HG03571 (cell line): ENCODE data around the gene SPTBN4.
A peak's percentile ranks its signal among the peaks of the same experiment; 100 is the strongest.
"Not testable (repeated sequence)": the region's sequence is repeated elsewhere in the genome, so short reads cannot be mapped to it uniquely, and the experiment has no call there.

ENCODE experiments used
- ATAC-seq: cut with Tn5 transposase; IDR thresholded peaks from one replicate; pipeline ENCODE4 v1.9.1; 2021; ENCODE audit not compliant: unreplicated experiment

Gene SPTBN4

GRCh38 chr19:40464059-40465024 lies 2.5 kb upstream of the SPTBN4 start:
- ATAC-seq, result no peak

DNA sequence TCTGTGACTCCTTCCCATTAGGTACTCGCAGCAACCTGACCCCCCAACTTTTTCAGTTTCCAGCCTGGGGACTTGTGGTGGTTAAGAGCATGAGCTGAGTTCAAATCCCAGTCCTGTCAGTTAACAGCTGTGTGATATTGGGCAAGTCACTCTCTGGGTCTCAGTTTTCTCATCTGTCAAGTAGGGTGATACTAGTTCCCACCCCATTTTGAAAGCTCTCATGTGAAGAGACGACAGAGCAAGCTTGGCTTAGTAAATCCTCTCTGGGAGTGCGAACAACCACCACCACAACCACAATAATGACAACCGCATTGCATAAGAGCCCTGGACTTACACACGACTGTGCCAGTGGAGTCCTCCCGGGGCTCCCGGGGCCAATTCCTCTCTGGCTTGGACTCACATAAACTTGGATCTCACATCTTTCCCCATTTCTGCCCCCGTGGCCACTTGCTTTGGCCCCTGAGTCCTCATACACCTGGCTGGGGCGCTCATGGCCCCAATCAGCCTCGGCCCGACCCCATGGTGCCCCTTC lies 1.7 kb upstream of the SPTBN4 start:
- ATAC-seq, result no peak

- ATAC-seq, result peak; percentile 76
Observed at GRCh38 chr19:40465557-40466218, 1.1 kb upstream of the SPTBN4 start, which contains the start of gene BLVRB. Gene BLVRB, minus strand, starts transcription at chr19:40465745. Its CDS starts 57 bp downstream, at chr19:40465688.

DNA sequence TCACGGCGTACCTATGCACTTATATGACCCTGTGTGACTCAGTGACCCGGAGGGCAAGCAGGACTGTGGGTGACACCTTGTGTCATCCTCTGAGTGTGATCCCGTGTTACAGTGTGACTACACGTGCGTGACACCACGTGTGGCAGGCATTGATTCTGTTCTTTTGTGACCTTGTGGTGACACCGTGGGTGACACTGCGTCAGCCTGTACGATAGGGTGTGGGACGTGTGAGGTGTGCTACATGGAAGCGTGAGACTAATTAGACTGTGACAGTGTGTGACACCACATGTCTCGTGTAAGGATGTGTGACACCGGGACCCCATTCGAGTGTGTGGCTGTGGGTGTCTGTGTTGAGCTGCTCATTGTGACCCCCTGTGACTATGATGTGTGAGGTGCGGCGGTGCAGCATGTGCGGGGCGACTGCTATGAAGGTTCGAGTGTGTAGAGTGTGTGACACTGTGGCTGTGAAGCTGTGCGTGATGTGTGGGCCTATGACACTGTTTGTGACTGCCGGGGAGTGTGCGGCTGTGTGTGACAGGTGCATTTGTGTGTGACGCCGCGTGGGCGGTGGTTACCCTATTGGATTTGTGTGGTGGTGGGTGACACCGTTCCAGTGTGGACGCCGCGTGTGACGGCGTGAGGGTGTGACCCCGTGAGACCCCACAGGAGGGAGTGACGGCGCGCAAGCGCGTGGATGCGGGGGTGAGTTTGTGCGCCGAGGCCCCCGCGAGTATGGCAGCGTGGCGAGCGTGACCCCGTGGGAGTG lies 399 bp upstream of the SPTBN4 start:
- no peak for ATAC-seq

DNA sequence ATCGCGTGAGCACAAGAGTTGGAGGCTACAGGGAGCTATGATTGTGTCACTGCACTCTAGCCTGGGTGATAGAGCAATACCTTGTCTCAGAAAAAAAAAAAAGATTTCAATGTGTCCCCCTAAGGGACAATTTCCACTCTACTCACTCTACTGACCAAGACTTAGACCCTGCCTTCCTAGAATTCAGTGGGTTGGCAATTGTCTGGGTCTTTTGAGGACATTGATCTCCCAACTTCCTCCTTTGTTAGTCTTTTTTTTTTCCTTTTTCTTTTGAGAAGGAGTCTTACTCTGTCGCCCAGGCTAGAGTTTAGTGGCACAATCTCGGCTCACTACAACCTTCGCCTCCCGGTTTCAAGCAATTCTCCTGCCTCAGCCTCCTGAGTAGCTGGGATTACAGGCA lies 2.2 kb downstream of the SPTBN4 start:
- ATAC-seq, result no peak

DNA sequence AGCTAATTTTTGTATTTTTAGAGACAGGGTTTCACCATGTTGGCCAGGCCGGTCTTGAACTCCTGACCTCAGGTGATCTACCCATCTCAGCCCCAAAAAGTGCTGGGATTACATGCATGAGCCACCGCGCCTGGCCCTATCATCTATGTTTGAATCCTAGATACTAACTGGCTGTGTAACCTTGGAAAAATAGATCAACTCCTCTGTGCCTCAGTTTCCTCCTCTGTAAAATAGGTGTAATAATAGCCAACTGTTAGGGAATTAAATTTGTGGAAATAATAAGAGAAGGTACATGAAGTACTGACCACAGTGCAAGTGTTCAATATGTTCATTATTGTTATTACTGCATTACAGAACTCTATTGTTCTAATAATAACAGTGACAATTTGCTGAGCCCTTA lies 4.3 kb downstream of the SPTBN4 start:
- ATAC-seq, result no peak

DNA sequence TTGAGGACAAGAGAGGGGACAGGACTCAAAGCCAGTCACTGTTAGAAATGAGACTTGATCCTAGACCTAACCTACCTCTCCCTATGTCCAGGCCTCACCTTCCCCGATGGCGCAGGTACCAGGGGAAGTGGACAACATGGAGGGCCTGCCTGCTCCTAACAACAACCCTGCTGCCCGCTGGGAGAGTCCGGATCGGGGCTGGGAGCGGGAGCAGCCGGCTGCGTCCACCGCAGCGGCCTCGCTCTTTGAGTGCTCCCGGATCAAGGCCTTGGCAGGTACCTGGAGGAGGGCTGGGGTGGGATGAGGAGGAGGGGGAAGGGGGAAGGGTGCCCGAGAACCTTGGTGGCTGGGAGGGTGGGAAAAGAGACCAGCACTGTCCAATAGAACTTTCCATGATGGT lies 5.7 kb downstream of the SPTBN4 start:
- ATAC-seq, result no peak

DNA sequence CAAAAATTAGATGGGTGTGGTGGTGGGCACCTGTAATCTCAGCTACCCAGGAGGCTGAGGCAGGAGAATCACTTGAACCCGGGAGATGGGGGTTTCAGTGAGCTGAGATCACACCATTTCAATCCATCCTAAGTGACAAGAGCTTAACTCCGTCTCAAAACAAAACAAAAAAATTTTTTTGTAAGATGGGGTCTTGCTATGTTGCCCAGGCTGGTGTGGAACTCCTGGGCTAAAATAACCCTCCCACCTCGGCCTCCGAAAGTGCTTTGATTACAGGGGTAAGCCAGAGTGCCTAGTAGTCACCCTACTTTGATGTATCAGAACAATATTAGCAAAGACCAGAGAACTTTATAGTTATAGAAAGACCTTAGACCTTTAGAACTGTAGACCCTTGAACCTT lies 7.9 kb downstream of the SPTBN4 start:
- no peak for ATAC-seq

DNA sequence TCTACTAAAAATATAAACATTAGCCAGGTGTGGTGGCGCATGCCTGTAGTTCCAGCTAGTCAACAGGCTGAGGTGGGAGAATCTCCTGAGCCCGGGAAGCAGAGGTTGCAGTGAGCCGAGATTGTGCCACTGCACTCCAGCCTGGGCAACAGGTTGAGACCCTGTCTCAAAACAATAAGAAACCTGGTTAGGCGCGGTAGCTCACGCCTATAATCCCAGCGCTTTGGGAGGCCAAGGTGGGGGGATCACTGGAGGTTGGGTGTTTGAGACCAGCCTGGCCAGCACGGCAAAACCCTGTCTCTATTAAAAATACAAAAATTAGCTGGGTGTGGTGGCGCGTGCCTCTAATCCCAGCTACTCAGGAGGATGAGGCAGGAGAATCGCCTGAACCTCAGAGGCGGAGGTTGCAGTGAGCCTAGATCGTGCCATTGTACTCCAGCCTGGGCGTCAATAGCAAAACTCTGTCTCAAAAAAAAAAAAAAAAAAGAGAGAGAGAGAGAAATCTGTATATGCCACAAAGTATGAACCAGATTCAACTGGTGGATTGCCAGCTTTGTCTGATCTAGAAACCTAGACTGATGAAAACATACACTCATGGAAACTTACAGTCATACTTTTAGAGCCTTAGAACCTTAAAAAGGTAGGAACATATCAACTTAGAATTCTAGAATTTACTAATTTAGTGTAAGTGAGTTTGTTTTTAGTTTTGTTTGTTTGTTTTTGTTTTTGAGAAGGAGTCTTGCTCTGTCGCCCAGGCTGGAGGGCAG lies 9.3 kb downstream of the SPTBN4 start:
- ATAC-seq, result not testable (repeated sequence)

- no peak for ATAC-seq
Observed at GRCh38 chr19:40486017-40486416, 19.2 kb downstream of the SPTBN4 start.

DNA sequence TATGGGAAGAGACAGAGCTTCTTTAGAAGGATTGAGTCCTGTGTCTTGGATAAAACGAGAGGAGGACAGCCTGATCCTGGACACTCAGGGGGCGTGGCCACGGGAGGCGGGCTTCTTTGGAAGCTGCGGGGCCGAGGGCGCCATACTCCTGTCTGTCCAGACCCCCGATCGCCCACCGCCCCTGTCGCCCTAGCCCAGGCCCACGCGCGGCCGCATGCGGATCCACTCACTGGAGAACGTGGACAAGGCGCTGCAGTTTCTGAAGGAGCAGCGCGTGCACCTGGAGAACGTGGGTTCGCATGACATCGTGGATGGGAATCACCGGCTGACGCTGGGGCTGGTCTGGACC lies 23.1 kb downstream of the SPTBN4 start:
- ATAC-seq, result no peak

GRCh38 chr19:40492274-40492673 lies 25.5 kb downstream of the SPTBN4 start:
- no peak for ATAC-seq

DNA sequence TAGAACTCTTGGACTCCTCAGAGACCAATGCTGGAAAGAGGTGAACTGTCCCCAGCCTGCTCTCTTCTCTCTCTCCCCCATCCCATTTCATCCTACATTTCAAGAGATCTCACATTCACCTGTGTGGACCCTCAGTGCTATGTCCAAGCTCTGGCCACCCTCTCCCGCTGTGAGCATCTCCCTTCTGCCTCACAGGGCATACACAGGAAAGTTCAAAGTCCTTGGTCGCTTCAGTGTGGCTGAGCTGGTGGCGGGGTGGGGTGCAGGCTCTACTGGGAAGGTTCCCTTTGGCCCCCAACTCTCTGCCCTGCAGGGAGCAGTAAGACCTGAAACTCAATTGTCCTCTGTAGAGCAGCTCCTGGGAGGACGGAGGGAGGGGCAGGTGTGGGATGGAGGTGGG lies 27.0 kb downstream of the SPTBN4 start:
- no peak for ATAC-seq

DNA sequence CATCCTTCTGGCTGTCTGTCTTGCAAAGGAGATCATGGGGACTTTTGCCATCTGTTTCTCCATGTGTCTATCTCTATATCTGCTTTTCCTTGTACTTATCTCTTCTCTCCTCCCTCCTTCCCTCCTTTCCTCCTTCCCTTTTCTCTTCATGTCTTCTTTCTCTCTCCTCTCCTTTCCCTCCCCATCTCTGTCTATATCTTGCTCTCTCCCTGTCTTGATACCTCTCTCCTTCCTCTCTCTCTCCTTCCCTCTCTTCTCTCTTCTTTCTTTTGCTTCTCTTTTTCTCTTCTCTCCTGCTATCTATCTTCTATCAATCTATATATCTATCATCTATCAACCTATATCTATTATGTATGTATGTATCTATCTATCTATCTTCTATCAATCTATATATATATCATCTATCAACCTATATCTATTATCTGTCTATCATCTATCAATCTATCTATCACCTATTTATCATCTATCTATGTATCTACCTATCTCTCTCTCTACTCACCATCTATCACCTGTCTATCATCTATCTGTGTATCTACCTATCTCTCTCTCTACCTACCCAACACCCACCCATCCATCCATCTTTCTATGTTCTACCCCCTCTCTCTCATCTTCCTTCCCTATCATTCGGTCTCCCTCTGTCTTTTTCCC lies 27.5 kb downstream of the SPTBN4 start:
- ATAC-seq, result no peak

DNA sequence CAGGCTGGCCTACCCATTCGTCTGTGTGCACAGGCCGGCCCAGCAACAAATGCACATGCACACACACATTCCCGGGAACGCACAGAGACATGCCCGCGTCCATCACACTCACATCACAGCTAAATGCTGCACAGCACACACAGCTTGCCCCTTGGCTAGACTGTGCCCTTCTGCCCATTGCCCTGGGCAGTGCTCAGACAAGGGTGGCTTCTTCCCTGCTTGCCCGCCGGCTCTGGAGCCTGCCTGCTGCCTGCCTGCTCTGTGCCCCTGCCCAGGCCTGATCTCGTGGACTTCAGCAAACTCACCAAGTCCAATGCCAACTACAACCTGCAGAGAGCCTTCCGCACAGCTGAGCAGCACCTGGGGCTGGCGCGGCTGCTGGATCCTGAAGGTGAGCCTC lies 30.4 kb downstream of the SPTBN4 start:
- ATAC-seq, result no peak

GRCh38 chr19:40499320-40499719 lies 32.5 kb downstream of the SPTBN4 start:
- no peak for ATAC-seq

- ATAC-seq, result not testable (repeated sequence)
Observed at GRCh38 chr19:40500678-40501530, 34.1 kb downstream of the SPTBN4 start.

GRCh38 chr19:40501599-40501998 lies 34.8 kb downstream of the SPTBN4 start:
- no peak for ATAC-seq

GRCh38 chr19:40502081-40502480 lies 35.3 kb downstream of the SPTBN4 start:
- no peak for ATAC-seq
